OCI-LY3 (cell line): Measurements from ENCODE around the gene LRCH3.

Experiments used
- CTCF ChIP-seq: fragments of 200-600, 300-600 bp; sonication (generic); IDR thresholded peaks from 2 replicates; pipeline ENCODE4 v1.5.1; 2014; ENCODE audit warnings: antibody characterized with exemption, low read length, low read depth
- EZH2phosphoT487 ChIP-seq: fragments of 200-600 bp; shearing (Covaris generic); IDR thresholded peaks from 2 replicates; pipeline ENCODE4 v1.6.1; 2018; ENCODE audit warnings: antibody characterized with exemption, mixed run types, low read depth

GRCh38 chr3:197750396-197750831, 40.6 kb upstream of the LRCH3 start:
- TF ChIP-seq CTCF = no peak; the same call in 1 of the 2 replicates
- no peak for TF ChIP-seq EZH2phosphoT487
